A673 (cell line): ENCODE results near the gene NLK. TPM values are rescaled to one million over a fixed set of nuclear protein-coding genes. Genes with fewer than 3 reads are reported as not detected.

ENCODE experiments used
- BruUV-seq: library from RNA; stranded (reverse); fragments of 400-500 nt; replicated peaks from 2 replicates; lab custom pipeline; 2021; lab: Mats Ljungman, UMichigan
- CTCF ChIA-PET: fragments of 300-600 bp; sonication (Branson Sonifier 250); formaldehyde crosslinking; loops from one replicate; lab custom pipeline; 2022; ENCODE audit warnings: antibody characterized with exemption; lab: Charles Lee
- POLR2A ChIA-PET: fragments of 300-600 bp; sonication (Branson Sonifier 250); formaldehyde crosslinking; loops from one replicate; lab custom pipeline; 2022; ENCODE audit warnings: antibody characterized with exemption; ENCODE audit not compliant: low non-redundant PET; lab: Charles Lee
- DNase-seq: peaks from one replicate; pipeline ENCODE4 v3.0.0-alpha.2; 2015; ENCODE audit warnings: low spot score
- H3K27ac ChIP-seq: fragments of 200-600 bp; sonication (generic); 2 replicates; pipeline ENCODE4 v1.5.1; 2016; ENCODE audit warnings: mixed run types, low read depth, mild to moderate bottlenecking, mixed read lengths, antibody characterized with exemption, low read length; ENCODE audit not compliant: poor library complexity, severe bottlenecking
- H3K27me3 ChIP-seq: fragments of 200-600 bp; sonication (generic); replicated peaks from 2 replicates; pipeline ENCODE4 v1.6.1; 2017; ENCODE audit warnings: mixed run types, low read depth, mild to moderate bottlenecking, mixed read lengths, antibody characterized with exemption, low read length; ENCODE audit not compliant: insufficient read depth, poor library complexity
- H3K36me3 ChIP-seq: fragments of 200-600 bp; sonication (generic); 2 replicates; pipeline ENCODE4 v1.6.1; 2016; ENCODE audit warnings: mixed run types, mild to moderate bottlenecking, mixed read lengths, antibody characterized with exemption, low read length; ENCODE audit not compliant: insufficient read depth, poor library complexity, severe bottlenecking
- H3K4me1 ChIP-seq: fragments of 200-600 bp; sonication (generic); 2 replicates; pipeline ENCODE4 v1.6.1; 2017; ENCODE audit warnings: mixed run types, mild to moderate bottlenecking, mixed read lengths, antibody characterized with exemption, low read length; ENCODE audit not compliant: insufficient read depth, poor library complexity, severe bottlenecking
- H3K4me3 ChIP-seq: fragments of 200-600 bp; sonication (generic); 2 replicates; pipeline ENCODE4 v1.5.1; 2016; ENCODE audit warnings: low read depth, mixed run types, mild to moderate bottlenecking, mixed read lengths, low read length; ENCODE audit not compliant: poor library complexity, severe bottlenecking
- H3K9me3 ChIP-seq: fragments of 200-600 bp; sonication (generic); 2 replicates; pipeline ENCODE4 v1.6.1; 2016; ENCODE audit warnings: mixed run types, low read depth, mild to moderate bottlenecking, mixed read lengths, antibody characterized with exemption, low read length; ENCODE audit not compliant: poor library complexity, severe bottlenecking
- EZH2 ChIP-seq: fragments of 200-600 bp; sonication (generic); IDR thresholded peaks from 2 replicates; pipeline ENCODE4 v1.6.1; 2017; ENCODE audit warnings: borderline replicate concordance, low read depth, mild to moderate bottlenecking, mixed read lengths, antibody characterized with exemption, low read length; ENCODE audit not compliant: poor library complexity, severe bottlenecking
- intact Hi-C: fragments of 100-400 bp; cut with micrococcal nuclease; formaldehyde crosslinking; loops from one replicate; pipeline ENCODE4 v1.10.0; 2022; ENCODE audit not compliant: unreplicated experiment
- total RNA-seq: library from RNA; stranded (reverse); gene quantifications from 2 replicates; pipeline ENCODE4 v1.2.3, GENCODE V29; 2021
- TF ChIP-seq, protein P1 (sequence below): fragments of 300-800, 200-600 bp; sonication (generic); conservative IDR thresholded peaks from 2 replicates; pipeline ENCODE4 v1.5.1; 2017; ENCODE audit warnings: low read depth, mild to moderate bottlenecking, antibody characterized with exemption, low read length, moderate library complexity, mixed read lengths

The NLK gene
- total RNA-seq, 1 experiment from 2014 or later: 23.8 TPM

DNA sequence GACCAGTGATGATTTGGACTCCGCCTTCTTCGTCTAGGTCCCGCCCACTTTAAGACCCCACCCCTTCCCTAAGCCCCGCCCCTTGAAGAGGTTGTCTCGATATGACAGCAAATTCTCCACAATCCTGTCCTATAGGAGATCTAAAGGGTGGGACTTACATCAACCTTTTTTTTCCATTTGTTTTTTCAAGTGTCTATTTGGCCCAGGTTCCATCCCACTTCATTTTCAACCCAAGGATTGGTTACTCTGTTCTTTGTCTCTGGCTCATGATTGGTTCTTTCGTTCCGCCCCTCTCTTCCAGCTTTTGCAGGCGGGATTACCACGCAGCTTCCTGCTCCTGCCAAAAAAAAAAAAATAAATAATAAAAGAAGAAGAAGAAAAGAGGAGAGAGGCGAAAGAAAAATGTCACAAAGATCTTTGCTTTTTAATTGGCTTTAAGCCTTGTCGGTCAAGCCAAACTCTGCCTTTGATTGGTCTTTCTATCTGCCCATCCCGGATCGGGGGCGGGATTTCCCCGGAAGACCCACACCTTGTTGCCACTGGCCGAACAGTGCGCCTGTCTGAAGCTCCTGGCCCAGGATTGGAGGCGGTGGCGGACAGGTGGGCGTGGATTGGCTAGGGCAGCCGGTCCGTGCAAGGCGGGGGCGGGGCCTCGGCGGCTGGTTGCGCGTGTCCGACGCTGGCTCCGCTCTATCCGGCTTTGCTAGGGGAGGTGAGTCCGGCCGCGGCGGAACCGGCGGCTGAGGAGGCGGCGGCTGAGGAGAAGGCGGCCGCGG is 1.2 kb upstream of the NLK start:
- Histone ChIP-seq H3K4me1 (peaks cover 22% of the 10 kb centered on the region), H3K27me3 (no peaks in the 10 kb centered on the region), H3K4me3 (peak overlapping the region; percentile 73), H3K9me3 (no peaks in the 10 kb centered on the region), H3K36me3 (peaks cover 10% of the 10 kb centered on the region), H3K27ac (peak overlapping the region; percentile 77)
- ChIA-PET CTCF (interaction anchor here (0.6 kb wide), 1 partner anchor 279 kb away, joined by 4 read pairs; no protein-coding TSS in a partner anchor), POLR2A (interaction anchor here (0.5 kb wide), 2 partner anchors 499 to 781 kb away, joined by 3 read pairs; no protein-coding TSS in a partner anchor)
- DNase-seq: peak; percentile 100
- intact Hi-C loops: loop anchor here (10.0 kb wide), 2 partner anchors 74 to 146 kb away; partner anchors contain the start of gene LYRM9
- no TSS peak for BruUV-seq
- TF ChIP-seq EZH2: no peak
- TF ChIP-seq, protein P1, sequence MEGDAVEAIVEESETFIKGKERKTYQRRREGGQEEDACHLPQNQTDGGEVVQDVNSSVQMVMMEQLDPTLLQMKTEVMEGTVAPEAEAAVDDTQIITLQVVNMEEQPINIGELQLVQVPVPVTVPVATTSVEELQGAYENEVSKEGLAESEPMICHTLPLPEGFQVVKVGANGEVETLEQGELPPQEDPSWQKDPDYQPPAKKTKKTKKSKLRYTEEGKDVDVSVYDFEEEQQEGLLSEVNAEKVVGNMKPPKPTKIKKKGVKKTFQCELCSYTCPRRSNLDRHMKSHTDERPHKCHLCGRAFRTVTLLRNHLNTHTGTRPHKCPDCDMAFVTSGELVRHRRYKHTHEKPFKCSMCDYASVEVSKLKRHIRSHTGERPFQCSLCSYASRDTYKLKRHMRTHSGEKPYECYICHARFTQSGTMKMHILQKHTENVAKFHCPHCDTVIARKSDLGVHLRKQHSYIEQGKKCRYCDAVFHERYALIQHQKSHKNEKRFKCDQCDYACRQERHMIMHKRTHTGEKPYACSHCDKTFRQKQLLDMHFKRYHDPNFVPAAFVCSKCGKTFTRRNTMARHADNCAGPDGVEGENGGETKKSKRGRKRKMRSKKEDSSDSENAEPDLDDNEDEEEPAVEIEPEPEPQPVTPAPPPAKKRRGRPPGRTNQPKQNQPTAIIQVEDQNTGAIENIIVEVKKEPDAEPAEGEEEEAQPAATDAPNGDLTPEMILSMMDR: no peak

DNA sequence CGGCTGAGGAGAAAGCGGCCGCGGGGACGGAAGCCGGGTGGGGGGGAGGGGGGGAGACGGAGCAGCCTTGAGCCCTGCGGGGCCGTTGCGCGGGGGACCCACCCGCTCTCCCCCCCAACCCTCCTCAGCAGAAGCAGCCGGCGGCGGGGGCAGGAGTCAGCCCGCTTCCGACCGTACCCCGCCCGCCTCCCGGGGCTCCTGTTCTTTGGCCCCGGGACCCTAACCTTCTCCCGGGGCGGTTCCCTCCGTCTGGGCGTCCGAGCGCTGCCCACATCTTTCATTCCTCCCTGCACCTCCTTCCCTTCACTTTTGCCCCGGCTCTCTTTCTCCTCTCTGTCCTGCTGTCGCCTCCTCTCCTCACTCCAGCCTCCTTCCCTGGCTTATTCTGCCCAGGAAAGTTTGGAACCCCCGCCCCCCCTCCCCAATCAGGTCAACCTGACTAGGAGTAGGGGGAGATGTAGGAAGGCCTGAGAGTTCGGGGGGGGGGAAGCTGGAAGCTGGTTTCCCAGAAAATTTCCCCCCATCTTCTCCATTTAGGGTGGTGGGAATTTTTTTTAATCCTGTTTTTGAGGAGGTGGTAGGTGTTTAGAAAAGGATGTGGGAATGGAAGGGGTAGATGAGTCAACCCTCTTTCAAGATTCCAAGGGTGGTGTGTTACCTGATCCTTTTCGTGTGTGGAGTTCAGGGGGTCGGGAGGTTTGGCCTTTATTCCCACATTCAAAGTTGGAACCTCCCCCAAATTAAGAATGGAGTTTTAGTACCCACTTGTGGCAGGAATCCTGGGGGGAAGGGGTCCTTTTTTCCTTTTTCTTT is 427 bp upstream of the NLK start:
- no peaks in the 10 kb centered on the region for H3K9me3 ChIP-seq
- H3K27me3 ChIP-seq: no peaks in the 10 kb centered on the region
- H3K4me3 ChIP-seq: peak overlapping the region; percentile 73
- TF ChIP-seq, protein P1: no peak
- no peak for TF ChIP-seq EZH2
- BruUV-seq: no TSS peak
- DNase-seq: no peak
- ChIA-PET CTCF (no interaction called here), POLR2A (interaction anchor here (0.5 kb wide), 1 partner anchor 782 kb away, joined by 3 read pairs; no protein-coding TSS in a partner anchor)
- peaks cover 24% of the 10 kb centered on the region for H3K4me1 ChIP-seq
- peaks cover 10% of the 10 kb centered on the region for H3K36me3 ChIP-seq
- peak overlapping the region; percentile 77 for H3K27ac ChIP-seq
- intact Hi-C loops: loop anchor here (10.0 kb wide), 2 partner anchors 73 to 147 kb away; partner anchors contain the start of gene LYRM9

DNA sequence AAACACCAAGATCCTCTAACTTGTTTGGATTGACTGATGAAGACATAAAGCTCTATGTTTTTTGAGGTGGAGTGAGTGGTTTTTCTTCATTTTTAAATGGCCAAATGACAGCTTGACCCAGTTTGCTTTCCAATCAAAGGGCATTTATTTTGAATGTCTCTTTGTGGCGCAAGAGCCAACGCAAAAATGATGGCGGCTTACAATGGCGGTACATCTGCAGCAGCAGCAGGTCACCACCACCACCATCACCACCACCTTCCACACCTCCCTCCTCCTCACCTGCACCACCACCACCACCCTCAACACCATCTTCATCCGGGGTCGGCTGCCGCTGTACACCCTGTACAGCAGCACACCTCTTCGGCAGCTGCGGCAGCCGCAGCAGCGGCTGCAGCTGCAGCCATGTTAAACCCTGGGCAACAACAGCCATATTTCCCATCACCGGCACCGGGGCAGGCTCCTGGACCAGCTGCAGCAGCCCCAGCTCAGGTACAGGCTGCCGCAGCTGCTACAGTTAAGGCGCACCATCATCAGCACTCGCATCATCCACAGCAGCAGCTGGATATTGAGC is 329 bp downstream of the NLK start:
- peaks cover 32% of the 10 kb centered on the region for H3K4me1 ChIP-seq
- ChIA-PET POLR2A (no interaction called here), CTCF (no interaction called here)
- no peak overlapping the region for H3K27ac ChIP-seq
- TSS peak; percentile 53 for BruUV-seq
- DNase-seq: no peak
- no peaks in the 10 kb centered on the region for H3K9me3 ChIP-seq
- TF ChIP-seq EZH2: no peak
- TF ChIP-seq, protein P1: no peak
- H3K27me3 ChIP-seq: no peaks in the 10 kb centered on the region
- H3K36me3 ChIP-seq: peaks cover 10% of the 10 kb centered on the region
- peak overlapping the region; percentile 73 for H3K4me3 ChIP-seq
- intact Hi-C loops: loop anchor here (10.0 kb wide), 2 partner anchors 72 to 148 kb away; partner anchors contain the start of gene LYRM9
